HUES6 (cell line): Measurements from ENCODE around the gene SSX4B.
"Not testable (repeated sequence)": the region's sequence is repeated elsewhere in the genome, so short reads cannot be mapped to it uniquely, and the experiment has no call there.

Experiments
- H3K27ac ChIP-seq: 2 replicates; pipeline ENCODE4 v1.7.0; 2013; ENCODE audit warnings: low read depth, mild to moderate bottlenecking, low read length, inconsistent platforms
- H3K27me3 ChIP-seq: 2 replicates; pipeline ENCODE4 v1.6.1; 2013; ENCODE audit warnings: low read length; ENCODE audit not compliant: control insufficient read depth, insufficient read depth
- H3K36me3 ChIP-seq: 2 replicates; pipeline ENCODE4 v1.6.1; 2013; ENCODE audit warnings: low read length; ENCODE audit not compliant: control insufficient read depth, insufficient read depth
- H3K4me1 ChIP-seq: 2 replicates; pipeline ENCODE4 v1.6.1; 2013; ENCODE audit warnings: low read length; ENCODE audit not compliant: control insufficient read depth, insufficient read depth
- H3K4me3 ChIP-seq: 2 replicates; pipeline ENCODE4 v1.5.1; 2013; ENCODE audit warnings: low read depth, low read length
- H3K9ac ChIP-seq: one replicate; pipeline ENCODE4 v1.6.1; 2013; ENCODE audit warnings: mild to moderate bottlenecking, low read length
- H3K9me3 ChIP-seq: 2 replicates; pipeline ENCODE4 v1.6.1; 2013; ENCODE audit warnings: low read depth, low read length; ENCODE audit not compliant: control insufficient read depth, insufficient read depth

The SSX4B gene

DNA sequence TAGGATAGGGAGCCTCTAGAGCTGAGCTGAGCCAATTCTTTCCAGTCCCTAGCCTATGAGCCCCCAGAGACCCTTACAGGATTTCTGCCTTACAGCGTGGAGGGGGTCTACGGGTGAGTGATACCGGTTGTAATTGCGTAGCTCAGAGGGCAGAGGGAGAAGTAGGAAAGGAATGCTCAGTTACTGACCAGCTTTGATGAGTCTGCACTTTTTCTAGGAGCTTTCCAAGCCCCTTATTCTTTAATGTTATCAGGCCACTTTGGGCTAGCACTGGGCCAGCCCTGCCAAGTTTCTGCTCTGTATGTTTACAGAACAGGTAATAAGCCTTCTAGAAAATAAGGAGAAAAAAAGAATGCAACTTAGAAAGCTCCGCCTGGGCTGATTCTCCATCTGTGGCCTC, 17.8 kb upstream of the SSX4B start:
- H3K9me3 ChIP-seq = peaks cover 13% of the 10 kb centered on the region
- H3K9ac ChIP-seq, H3K36me3 ChIP-seq, H3K4me1 ChIP-seq, H3K27me3 ChIP-seq, H3K27ac ChIP-seq, H3K4me3 ChIP-seq: not testable (repeated sequence)

DNA sequence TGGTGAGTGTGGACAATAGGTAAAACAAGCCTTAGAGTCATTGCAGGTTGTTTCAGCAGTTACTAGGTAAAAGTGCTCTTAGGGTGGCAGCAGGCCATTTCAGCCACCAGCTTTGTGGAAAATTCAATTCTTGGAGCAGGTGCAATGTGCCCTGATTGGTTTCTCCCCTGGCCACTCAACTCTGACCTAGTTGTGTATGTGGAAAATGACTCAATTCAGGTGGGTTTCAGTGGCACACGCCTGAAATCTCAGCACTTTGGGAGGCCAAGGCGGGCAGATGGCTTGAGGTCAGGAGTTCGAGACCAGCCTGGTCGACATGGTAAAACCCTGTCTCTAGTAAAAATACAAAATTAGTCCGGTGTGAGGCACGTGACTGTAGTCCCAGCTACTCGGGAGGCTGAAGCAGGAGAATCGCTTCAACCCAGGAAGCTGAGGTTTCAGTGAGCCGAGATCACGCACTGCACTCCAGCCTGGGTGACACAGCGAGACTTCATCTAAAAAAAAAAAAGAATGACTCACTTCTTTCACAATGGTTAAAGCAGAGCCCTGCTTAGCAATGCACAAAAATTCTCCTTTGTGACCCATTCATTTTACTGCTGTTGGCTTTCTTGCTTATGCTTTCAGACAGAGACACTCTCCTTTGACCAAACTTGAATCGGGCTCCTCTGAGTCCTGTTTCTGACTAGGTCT, 15.4 kb upstream of the SSX4B start:
- H3K9me3 ChIP-seq, H3K4me3 ChIP-seq, H3K4me1 ChIP-seq, H3K36me3 ChIP-seq, H3K27ac ChIP-seq, H3K27me3 ChIP-seq, H3K9ac ChIP-seq: not testable (repeated sequence)

DNA sequence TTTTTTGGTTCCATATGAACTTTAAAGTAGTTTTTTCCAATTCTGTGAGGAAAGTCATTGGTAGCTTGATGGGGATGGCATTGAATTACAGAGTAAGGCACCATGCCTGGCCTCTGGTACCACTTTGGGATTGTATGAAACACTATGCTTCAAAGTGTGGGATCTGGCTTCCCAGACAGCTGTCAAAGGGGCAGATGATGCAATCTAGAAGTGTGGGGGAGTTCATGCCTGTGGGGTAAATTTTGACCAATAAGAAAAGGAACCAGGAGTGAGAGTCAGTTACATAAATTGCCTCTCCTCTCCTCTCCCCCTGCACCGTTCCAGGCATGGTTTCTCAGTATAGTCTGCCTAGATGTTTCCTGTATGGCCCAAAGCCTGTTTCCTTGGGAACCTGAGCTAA, 13.9 kb downstream of the SSX4B start:
- not testable (repeated sequence) for H3K36me3 ChIP-seq, H3K9me3 ChIP-seq, H3K4me3 ChIP-seq, H3K9ac ChIP-seq, H3K27me3 ChIP-seq, H3K4me1 ChIP-seq, H3K27ac ChIP-seq

- H3K4me1 ChIP-seq, H3K4me3 ChIP-seq, H3K36me3 ChIP-seq, H3K27ac ChIP-seq, H3K27me3 ChIP-seq, H3K9me3 ChIP-seq, H3K9ac ChIP-seq: not testable (repeated sequence)
These were observed 14.8 kb downstream of the SSX4B start for GRCh38 chrX:48396931-48397330.

DNA sequence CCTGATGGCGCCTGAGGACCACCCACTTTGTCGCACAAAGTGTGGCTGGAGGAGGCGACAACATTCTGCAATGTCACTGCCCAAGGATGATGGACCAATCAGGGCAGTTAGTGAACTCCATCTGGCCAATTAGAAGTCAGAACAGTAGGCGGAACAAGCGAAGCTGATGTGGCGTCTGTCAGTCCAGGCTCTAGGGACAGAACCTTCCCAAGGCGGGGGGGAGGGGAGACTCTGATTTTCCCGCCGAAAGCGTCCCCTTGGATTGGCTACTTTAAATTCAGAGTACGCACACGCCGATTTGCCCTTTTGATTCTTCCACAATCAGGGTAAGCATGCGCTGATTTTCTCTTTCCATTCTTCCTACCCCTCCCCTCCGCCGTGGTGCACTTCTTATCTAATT, 28.5 kb downstream of the SSX4B start, which contains the start of gene SSX4:
SSX4 (plus strand) TSS at position 301 of the 400 bp plus-strand sequence. CDS start 515 bp downstream, outside the sequence.
- H3K4me1 ChIP-seq, H3K9ac ChIP-seq, H3K4me3 ChIP-seq, H3K27me3 ChIP-seq, H3K27ac ChIP-seq, H3K36me3 ChIP-seq, H3K9me3 ChIP-seq: not testable (repeated sequence)

- not testable (repeated sequence) for H3K9ac ChIP-seq, H3K27ac ChIP-seq, H3K4me3 ChIP-seq, H3K4me1 ChIP-seq, H3K9me3 ChIP-seq, H3K36me3 ChIP-seq, H3K27me3 ChIP-seq
These were observed 41.4 kb downstream of the SSX4B start for GRCh38 chrX:48370408-48370807.

GRCh38 chrX:48367717-48368408, 43.9 kb downstream of the SSX4B start:
- not testable (repeated sequence) for H3K36me3 ChIP-seq, H3K4me3 ChIP-seq, H3K9me3 ChIP-seq, H3K27ac ChIP-seq, H3K4me1 ChIP-seq, H3K27me3 ChIP-seq, H3K9ac ChIP-seq

- H3K27ac ChIP-seq, H3K4me1 ChIP-seq, H3K36me3 ChIP-seq, H3K9me3 ChIP-seq, H3K27me3 ChIP-seq, H3K9ac ChIP-seq, H3K4me3 ChIP-seq: not testable (repeated sequence)
These were observed 52.5 kb downstream of the SSX4B start for GRCh38 chrX:48359281-48359680.

- H3K4me3 ChIP-seq = no peak overlapping the region
These were observed 54.1 kb downstream of the SSX4B start for GRCh38 chrX:48357681-48358080.

GRCh38 chrX:48356315-48357094, 55.3 kb downstream of the SSX4B start, which contains the start of gene SSX3:
SSX3 (minus strand) TSS chrX:48356703; CDS start chrX:48355249, 1,454 bp downstream.
- H3K4me3 ChIP-seq = not testable (repeated sequence)

More at GRCh38 chrX:48357681-48358080, 54.1 kb downstream of the SSX4B start:
- no peaks in the 10 kb centered on the region for H3K36me3 ChIP-seq
- H3K9me3 ChIP-seq = peaks cover 4% of the 10 kb centered on the region; the same call in 1 of the 2 replicates
- no peaks in the 10 kb centered on the region for H3K27me3 ChIP-seq
- H3K27ac ChIP-seq = no peak overlapping the region
- H3K4me1 ChIP-seq = no peaks in the 10 kb centered on the region
- H3K9ac ChIP-seq = no peak overlapping the region

More at GRCh38 chrX:48356315-48357094, 55.3 kb downstream of the SSX4B start, which contains the start of gene SSX3:
- H3K27ac ChIP-seq, H3K4me1 ChIP-seq, H3K9ac ChIP-seq, H3K9me3 ChIP-seq, H3K27me3 ChIP-seq, H3K36me3 ChIP-seq: not testable (repeated sequence)
